SHP77 (cell line): Measurements from ENCODE around the gene CALCR.
"Not testable (repeated sequence)": the region's sequence is repeated elsewhere in the genome, so short reads cannot be mapped to it uniquely, and the experiment has no call there.

Experiments used
- DNase-seq, 2 experiments: peaks; one replicate each; lab custom pipeline; 2025; lab: John Stamatoyannopoulos, UW

The CALCR gene

DNA sequence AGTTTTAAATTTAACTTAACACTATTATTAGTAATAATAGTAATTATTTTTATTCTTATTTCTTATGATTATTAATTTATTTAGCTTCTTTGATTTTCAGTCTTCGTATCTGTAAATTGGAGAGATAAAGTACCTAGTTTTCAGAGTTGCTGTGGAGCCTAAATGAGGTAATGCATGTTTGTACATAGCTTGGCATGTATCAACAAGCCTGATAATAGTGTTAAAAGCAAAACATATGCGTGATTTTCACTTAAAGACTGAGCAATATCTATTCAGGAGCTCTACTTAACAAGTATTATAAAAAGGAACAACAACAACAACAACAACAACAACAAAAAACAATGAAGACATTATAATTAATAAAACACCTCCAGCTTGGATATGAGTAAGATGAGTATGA, 12.4 kb downstream of the CALCR start:
- DNase-seq, result no peak

DNA sequence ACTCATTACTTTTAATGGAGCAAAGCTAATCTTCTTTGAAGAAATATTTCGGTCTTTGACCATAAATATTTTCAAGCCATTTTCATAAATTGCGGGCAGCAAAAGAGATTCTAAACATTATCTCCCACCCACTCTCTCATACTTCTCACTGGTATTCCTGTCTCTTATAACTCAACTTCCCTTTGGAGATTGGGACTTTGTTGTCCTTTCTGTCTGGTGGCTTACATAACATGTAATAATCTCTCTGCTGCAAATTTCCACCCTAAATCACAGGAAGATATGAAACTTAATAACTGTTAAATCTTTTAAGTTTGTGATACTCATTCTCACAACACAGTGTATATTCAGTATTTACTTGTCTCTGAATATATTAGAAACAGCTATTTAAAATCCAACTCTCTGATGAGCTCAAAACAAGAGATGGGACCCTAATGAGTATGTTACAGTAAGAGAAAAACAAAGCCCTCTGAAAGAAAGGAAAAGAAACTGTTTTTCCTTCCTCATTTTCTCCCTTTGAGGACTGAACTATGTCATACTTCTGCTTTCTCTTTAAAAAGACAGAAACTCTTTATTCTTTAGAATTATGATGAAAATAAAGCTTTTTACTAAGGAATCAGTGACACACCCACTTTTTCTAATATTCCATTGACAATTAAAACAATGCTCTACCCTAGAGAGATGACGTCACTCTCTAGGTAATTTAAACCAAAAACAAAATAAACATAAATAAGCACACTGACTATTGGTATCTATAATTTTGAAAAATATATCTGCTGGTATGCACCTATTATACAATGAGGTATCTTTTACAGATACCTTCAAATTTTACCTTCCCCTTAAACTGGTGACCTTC, 14.7 kb downstream of the CALCR start:
- no peak for DNase-seq

DNA sequence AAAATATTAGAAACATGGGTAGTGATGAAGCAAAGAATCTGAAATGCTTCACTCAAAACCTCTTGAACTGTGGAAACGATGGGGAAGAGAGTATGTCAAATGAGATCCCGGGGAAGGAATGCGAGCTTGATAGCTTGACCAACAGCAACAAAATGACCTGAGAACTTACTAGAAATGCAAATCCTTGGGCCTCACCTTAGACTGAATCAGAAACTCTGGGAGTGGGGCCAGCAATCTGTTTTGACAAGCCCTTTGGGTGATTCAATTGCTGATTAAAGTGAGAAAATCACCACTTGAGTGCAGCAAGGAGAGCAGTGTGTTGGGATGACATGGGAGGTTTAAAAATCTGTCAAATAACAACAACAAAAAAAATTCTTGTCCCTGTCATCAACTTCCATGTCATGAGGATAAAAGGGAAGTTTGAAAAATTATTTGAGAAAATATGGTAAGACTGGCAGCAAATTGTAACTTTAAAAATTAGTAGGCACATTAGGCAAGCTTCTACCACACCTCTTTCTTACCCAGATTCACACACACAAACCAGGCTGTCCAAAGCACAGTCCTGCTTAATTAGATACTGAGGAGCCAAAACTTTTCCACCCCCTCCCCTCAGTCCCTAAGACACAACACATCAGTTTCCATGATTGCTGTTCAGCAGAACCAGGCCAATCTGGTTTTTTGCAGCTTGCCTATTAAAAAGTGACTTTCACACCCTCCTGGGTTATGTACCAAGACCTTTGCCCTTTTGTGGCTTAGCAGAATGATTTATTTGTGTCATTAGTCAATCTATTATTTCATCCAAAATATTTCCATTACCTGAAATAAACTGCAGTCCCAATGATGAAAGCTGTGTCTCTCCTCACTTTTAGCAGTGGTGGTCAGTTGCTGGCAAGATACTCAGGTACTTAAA, 15.6 kb downstream of the CALCR start:
- no peak for DNase-seq

DNA sequence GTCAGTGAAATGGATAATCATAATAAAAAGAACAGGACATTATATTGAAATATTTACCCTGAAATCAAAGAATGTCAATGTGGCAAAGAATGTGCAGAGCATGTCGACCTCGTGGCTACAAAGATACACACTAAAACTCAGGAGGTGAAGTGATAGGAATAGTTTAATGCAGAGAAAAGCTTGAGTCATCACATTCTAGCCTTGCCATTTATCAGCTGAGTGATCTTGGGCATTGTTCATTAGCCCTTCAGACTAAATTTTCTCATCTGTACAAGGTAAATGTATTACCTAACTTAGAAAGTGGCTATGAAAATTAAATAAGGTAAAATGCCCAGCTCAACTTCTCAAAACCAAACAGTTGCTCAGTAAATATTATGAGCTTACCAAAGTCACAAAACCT, 22.6 kb downstream of the CALCR start:
- DNase-seq, result no peak

DNA sequence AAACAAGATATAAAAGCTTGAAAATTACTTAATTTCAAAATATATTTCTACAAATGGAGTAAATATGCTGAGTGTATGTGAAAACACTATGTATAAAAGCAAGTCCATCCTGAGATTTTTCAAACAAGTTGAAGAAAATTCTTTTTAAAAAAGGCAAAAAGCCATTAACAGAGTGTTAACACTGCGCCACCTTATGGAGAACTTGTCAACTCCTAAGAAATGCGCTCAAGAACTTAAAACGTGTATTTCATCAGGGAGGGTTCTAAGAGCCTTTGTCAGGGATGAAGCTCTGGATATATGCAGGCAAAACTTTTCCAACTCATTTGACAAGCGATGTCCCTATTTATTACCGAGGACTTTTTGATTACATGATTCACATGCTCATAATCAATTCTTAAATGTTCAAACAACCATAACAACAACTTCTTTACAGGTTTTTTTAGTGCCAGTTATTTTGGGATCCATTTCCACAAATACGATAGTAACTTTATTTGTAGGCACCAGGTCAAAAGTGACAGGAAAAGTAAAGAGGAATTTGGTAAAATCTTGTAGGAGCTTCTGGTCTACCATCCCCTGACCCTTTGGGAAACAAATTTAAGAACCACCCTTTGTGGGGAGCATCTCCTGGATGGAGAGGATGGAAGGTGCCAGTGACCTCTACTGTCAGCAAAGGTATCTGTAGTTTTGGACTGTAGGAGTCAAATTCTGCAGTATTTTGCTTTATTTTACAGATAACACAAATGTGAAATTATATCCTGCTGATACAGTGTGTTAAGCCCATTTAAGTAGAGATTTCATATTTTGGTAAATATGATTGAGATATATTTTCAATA, 23.2 kb downstream of the CALCR start:
- DNase-seq, result peak in 1 of 2 experiments; percentile 2

DNA sequence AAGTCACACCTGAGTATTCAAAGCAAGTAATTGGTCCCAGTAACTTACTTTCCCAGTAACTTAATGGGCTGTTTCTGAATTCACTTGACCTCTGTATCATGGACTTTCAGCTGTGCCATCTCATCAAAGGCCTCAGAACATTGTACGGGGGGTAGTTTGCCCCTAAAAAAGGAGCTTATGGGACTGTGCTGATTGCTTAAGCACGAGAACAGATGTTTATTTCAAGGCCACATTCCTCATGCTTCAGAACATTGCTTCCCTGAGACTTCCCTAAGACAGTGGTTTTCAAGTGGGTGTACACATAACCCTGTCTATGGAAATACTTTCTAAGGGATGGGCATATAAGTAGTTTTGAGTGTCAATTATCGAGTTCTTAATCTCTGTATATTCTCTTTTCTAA, 26.8 kb downstream of the CALCR start:
- DNase-seq, result no peak

DNA sequence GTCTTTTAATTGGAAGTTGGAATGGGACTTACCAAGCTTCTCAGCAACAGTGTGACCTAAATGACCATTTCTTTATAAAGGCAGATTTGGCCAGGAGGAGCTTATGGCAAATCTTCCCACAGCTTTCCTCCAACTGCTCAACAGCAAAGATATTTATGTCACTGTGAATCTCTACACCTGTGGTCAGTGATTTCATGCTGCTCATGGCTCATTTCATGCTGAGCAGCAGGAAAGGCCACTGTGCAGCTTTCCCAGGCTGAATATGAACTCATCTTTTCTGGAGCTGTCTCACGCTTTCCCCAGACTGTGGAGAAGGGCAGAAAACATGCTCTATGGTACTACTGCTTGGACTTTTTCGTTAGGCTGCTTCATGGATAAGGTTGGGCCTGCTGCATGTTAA, 29.8 kb downstream of the CALCR start:
- DNase-seq, result no peak

DNA sequence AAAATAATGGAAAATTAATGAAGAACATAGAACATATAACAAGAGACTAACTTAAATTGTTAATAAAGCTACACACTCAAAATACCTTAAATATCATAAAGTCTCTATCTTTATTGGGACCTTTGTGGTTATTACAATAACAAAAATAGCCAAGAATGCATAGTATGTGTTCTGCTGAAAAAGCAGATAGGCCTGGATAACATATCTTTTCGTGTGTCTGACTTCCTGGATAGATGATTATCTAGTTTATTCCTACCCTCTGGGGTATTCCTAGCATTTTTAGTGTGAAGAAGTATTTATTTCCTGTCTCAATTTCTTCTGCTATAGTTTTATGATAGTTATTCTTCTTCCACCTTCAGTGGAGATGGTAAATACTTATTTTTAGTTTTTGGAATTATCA, 36.5 kb downstream of the CALCR start:
- DNase-seq, result no peak

DNA sequence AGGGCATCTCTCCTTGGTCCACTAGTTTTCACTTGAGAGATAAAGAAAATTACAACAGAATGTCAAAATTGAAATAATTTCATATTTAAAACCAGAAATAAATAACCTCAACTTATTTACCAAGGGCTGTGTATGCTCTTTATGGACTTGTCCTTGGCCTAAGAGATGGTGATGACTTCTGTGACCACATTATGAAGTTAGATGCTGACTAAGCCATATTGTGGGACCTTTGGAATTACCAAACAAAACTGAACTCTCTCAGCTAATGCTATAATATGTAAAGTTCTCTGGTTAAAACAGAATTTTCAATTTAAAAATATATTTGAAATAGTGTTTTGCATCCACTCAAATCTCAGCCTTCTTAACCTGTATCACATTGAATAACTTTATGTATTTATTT, 38.9 kb downstream of the CALCR start:
- DNase-seq, result no peak

DNA sequence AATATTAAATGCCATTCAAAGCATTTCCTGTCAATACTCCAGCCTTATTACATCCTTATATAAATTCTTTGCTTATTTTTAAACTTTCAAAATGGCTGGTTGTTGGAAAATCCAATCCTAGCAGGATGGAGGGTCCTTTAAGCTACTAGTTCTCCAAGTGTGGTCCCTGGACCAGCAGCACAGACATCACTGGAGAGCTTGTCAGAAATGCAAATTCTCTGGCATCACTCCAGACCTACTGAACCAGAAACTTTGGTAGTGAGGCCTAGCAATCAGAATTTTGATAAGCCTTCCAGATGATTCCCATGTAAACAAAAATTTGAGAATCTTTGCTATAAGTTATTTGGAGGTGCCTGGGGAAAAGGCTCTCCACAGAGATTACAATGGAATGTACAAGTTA, 43.8 kb downstream of the CALCR start:
- DNase-seq, result no peak

DNA sequence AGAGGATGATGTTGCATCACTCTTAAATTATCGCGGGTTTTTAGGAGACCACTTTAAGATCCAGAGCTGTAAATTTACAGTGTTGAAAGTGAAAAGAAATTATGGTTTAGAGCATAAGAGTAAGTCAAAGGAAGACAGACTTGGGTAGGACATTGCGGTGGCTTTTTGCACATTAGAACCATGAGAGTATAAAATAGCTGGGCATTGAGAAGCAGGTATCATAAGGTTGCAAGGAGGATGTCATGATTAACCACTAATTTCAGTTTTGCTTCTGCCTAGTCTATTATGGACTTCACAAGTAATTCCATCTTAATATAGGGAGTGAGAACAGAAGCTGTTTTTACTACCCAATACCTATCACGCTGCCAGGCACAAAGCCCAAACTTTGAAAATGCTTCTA, 57.7 kb downstream of the CALCR start:
- DNase-seq, result no peak

DNA sequence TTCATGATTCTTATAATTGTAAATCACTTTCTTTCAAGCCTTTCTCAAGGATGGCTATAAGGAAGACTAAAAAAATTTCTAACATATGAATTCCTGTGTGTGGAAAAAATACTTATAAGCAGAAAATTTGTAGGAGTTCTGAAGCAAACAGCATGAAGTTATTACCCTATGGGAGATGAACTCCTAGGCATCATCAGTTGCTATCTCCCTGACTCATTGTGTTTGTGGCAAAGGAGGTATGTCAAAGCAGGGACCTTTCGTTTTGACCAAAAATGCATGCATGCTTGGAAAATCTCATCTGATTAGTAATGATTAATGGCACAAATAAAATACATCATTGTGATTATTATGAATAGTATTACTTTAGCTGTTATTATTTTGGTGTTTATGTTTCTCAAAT, 59.4 kb downstream of the CALCR start:
- no peak for DNase-seq

DNA sequence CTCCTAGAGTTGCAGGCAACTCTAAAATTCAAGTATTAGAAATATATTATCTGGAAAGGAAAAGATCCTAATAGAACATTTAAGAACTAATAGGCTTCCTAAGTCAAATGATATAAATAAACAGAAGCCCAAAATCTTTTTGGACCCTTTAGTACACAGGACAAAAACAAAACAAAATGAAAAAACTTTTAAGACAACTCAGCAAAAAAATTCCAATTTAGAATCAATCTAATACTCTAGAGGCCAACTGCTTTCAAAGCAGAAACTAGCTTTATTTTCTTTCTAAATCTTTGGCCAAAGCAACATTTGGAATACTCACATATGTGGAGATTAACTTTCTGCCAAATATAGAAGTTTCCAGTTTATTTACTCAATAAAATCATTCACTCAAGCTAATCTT, 65.2 kb downstream of the CALCR start:
- DNase-seq, result no peak

DNA sequence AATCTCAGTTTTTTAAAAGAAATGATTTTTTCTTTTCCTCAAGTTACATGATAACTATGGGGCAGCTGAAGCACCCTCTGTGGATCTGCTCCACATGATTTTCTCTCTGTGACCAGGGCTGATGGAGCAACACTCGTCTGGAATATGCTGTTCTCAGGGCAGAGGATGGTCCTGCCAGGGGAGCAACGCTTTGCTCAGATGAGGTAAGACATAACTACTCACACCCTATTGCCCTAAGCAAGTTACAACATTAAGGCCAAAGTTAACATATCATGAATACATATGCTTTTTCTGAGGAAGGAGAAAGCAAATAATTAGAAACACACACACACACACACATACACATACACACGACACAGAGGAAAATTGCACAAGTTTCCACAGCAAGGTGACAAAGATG, 71.4 kb downstream of the CALCR start:
- DNase-seq, result no peak

DNA sequence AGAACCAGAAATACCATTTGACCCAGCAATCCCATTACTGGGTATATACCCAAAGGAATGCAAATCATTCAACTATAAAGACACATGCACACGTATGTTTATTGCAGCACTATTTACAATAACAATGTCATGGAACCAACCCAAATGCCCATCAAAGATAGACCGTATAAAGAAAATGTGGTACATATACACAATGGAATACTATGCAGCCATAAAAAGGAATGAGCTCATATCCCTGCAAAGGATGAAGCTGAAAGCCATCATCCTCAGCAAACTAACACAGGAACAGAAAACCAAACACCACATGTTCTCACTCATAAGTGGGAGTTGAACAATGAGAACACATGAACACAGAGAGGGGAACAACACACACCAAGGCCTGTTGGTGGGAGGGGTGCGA, 82.7 kb downstream of the CALCR start:
- not testable (repeated sequence) for DNase-seq

DNA sequence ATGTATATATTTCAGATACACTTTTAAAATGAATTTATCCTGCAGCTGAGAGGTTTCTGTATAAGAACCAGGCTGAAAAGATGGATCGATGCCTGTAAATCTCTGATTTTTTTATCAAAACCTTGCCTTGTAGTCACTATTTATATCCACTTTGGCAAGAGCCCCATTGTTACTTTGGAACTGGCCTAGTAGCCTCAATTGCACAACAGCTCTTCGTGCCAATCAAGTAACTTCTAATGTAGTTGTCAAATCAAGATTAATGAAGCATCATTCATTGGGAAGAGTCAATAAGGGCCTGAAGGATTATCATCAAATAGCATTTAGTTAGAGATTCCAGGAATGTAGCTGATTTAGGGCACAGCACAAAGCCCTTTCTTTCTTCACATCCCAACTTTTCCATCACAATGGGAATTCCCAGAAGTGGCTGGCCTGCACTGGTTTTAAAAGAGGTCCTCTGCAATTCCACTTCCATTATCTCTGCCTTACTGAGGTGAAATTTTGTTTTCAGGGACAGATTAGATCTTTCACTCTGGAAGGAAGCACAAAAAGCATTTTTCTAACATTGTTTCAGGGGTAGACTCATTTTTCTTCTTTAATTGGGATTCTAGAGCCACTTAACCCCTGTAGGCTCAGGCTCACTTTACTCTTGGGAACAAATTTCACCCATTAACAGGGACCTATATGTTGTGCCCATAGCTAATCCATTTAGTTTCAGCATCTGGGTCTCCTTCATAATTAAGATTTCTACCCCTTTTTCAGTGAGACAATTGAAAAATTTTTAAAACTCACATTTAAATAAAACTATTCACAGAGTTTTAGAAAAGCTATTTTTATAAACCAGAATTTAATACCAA, 97.8 kb downstream of the CALCR start:
- DNase-seq, result no peak

DNA sequence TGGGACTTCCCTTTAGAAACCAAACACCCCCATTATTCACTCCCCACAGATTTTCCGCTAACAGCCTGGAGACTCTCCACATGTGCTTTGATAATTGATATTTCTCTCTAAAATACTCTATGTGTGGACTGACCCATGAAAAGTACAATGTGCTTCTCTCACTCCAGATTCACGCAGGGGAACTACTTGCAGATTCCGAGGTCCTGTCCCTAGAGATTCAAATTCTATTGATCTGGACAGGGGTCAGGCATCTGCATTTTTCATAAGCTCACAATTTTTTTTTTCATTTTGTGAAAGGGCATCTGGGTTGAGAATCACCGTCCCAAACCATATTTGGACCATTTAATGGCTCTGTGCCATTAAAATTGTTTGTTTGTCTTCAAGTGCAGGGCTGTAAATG, 98.7 kb downstream of the CALCR start:
- no peak for DNase-seq

DNA sequence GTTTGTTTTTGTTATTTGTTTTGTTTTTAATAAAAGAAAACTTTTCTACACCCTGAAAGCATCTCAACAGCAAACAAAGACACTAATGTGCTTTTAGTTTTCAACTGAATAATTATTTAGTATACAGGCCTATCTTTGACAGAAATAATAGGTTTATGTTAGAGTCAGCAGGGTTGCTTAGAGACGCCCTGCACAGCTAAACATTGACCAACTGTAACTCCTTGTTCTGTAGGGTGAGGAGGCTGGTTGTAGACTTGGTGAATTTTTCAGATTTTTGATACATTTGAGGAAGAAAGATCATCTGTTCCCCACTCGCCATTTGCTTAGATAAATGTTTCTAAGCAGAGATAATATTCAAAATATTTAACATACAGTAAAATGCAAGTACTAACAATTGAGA, 103.1 kb downstream of the CALCR start:
- no peak for DNase-seq

DNA sequence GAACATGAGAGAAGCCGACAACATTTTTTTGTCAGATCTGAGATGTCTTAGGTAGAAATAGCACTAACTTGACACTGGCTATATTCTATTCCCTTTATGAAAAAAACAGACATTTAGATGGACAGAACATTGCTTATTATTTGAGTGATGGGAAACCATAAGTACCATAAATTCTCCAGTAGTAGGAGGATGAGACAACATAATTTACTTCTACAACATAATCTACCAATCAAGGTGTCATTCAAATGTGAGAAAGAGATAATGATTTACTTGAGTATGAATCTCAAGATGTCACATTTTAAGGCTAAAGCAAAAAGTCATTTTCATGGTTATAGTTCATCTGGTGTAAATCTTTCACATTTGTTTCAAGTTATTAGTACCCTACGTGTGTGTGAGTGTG, 110.8 kb downstream of the CALCR start:
- no peak for DNase-seq

DNA sequence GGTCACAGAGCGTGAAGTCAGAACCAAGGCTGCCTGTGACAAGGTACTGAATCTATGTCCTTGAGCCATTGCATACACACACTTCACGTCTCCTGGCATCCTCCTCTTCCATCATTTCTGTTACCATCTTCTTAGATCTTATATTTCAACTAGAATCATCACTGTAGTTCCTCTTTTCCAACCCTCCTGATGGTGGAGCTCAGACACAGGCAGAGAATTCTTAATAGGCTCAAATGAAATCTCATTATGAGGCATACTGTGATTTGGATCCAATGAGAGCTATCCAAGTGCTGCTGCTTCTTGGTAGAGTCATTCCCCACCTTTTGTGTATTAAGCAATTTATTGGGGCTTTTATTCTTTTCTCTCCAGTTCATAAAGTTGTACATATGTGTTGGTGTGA, 113.2 kb downstream of the CALCR start:
- DNase-seq, result no peak

DNA sequence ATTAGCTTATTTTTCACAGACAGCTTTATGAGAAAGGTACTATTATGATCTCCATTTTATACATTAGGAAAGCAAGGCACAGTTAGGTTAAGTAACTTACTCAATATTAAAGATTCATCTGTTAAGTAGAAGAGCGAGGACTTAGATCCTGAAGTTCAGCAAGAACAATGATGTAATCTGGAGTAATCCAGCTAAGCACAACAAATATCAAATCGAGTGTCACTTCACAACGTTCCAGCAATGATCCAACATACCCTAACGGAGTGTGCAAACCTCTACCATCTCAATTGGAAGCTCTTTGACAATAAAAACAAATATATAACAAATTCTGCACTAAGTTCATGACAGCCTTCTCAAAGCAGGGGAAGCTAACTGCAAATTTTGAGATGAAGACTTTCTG, 121.3 kb downstream of the CALCR start:
- no peak for DNase-seq
